Left lung (tissue), 10 donors: ENCODE measurements around the gene MAN2B1. TPM values are rescaled to one million over a fixed set of nuclear protein-coding genes. Genes with fewer than 3 reads are reported as not detected.
A peak's percentile ranks its signal among the peaks of the same experiment; 100 is the strongest.
"Not testable (repeated sequence)": the region's sequence is repeated elsewhere in the genome, so short reads cannot be mapped to it uniquely, and the experiment has no call there.

Experiments
- ATAC-seq: fragments of 200-7000 bp; cut with Tn5 transposase; one replicate; pipeline ENCODE4 v1.9.1; 2020; ENCODE audit warnings: moderate library complexity
- DNase-seq, 4 donors: peaks; one replicate each; pipeline ENCODE4 v3.0.0-alpha.2; 2013 to 2020
- H3K27ac ChIP-seq, 2 donors: fragments of 200-600 bp; sonication (generic) in 1 of 2; one replicate each; pipeline versions ENCODE4 v1.5.0 to v1.8.0; 2020 to 2021
- H3K27me3 ChIP-seq, 2 donors: fragments of 200-600 bp; sonication (generic) in 1 of 2; one replicate each; pipeline versions ENCODE4 v1.5.0 to v1.8.0; 2020 to 2021
- H3K36me3 ChIP-seq, 2 donors: fragments of 200-600 bp; sonication (generic) in 1 of 2; one replicate each; pipeline versions ENCODE4 v1.5.0 to v1.8.0; 2020 to 2021
- H3K4me1 ChIP-seq, 2 donors: fragments of 200-600 bp; one replicate each; pipeline ENCODE4 v1.8.0; 2021
- H3K4me3 ChIP-seq, 2 donors: fragments of 200-600 bp; sonication (generic) in 1 of 2; one replicate each; pipeline versions ENCODE4 v1.5.0 to v1.8.0; 2020 to 2021; ENCODE audit warnings: mild to moderate bottlenecking in 1 of 2
- H3K9me3 ChIP-seq, 2 donors: fragments of 200-600 bp; sonication (generic) in 1 of 2; one replicate each; pipeline versions ENCODE4 v1.5.0 to v1.8.0; 2020 to 2021
- intact Hi-C, 2 donors: fragments of 100-400 bp; cut with DNase I; formaldehyde crosslinking; loops; one replicate each; pipeline versions ENCODE4 v1.11.2 to v1.14.2; 2022
- polyA plus RNA-seq, 6 donors: library from polyadenylated mRNA; unstranded; fragments of 120-200 nt; gene quantifications; one replicate each; pipeline ENCODE4 v1.2.1, GENCODE V29; 2013; ENCODE audit not compliant: insufficient read length in 6 of 6
- total RNA-seq, 2 donors: library from RNA; stranded (reverse); fragmentation: NEBNext Ultra II Directional; extraction: Animal tissue kit (Norgen Biotek cat#: 25700); gene quantifications; one replicate each; pipeline ENCODE4 v1.2.1, GENCODE V29; 2021
- TF ChIP-seq, protein P1 (sequence below), 2 donors: fragments of 200-600 bp; sonication (generic) in 1 of 2; IDR thresholded peaks; one replicate each; pipeline versions ENCODE4 v1.5.0 to v1.8.0; 2021; ENCODE audit warnings: antibody characterized with exemption in 2 of 2
- donor health status: DM: no; HTN: yes; CAD: no.
- donor health status: DM: no; HTN: no; CAD: no.

MAN2B1 gene
- total and polyA plus RNA-seq, 8 donors: 31.7 to 176 (median 40.2) TPM

GRCh38 chr19:12647047-12647446, 19.5 kb downstream of the MAN2B1 start:
- intact Hi-C loops: no loop called here
- TF ChIP-seq, protein P1, sequence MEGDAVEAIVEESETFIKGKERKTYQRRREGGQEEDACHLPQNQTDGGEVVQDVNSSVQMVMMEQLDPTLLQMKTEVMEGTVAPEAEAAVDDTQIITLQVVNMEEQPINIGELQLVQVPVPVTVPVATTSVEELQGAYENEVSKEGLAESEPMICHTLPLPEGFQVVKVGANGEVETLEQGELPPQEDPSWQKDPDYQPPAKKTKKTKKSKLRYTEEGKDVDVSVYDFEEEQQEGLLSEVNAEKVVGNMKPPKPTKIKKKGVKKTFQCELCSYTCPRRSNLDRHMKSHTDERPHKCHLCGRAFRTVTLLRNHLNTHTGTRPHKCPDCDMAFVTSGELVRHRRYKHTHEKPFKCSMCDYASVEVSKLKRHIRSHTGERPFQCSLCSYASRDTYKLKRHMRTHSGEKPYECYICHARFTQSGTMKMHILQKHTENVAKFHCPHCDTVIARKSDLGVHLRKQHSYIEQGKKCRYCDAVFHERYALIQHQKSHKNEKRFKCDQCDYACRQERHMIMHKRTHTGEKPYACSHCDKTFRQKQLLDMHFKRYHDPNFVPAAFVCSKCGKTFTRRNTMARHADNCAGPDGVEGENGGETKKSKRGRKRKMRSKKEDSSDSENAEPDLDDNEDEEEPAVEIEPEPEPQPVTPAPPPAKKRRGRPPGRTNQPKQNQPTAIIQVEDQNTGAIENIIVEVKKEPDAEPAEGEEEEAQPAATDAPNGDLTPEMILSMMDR (IDR thresholded peaks at IDR 0.05): no peak
- Histone ChIP-seq H3K9me3 (no peaks in the 10 kb centered on the region), H3K36me3 (peaks cover 0 to 37% of the 10 kb centered on the region in 2 donors), H3K4me1 (peaks cover 7 to 23% of the 10 kb centered on the region in 2 donors), H3K27ac (no peak overlapping the region), H3K4me3 (no peak overlapping the region), H3K27me3 (no peaks in the 10 kb centered on the region)
- DNase-seq (peak in 2 of 4 donors; percentile 25 to 41), ATAC-seq (no peak)

DNA sequence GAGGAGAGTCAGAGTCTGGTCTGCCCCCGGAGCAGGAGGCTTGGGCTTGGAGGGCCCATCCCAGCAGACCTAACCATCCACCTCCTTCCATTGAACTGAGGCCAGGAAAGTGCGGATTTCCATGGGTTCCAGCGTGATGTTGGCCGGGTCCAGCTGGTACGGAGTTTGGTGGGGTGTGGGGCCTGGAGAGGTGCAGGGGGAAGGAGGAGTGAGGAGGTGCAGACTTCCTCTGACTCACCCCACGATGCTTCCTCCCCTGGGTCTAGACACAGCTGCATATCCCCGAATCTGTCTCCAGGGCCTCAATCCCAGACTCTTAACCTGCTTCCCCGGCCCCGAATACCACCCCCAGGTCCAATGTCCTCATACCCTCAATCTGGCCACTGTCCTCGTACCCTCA, 20.0 kb downstream of the MAN2B1 start:
- TF ChIP-seq, protein P1 (IDR thresholded peaks at IDR 0.05): no peak
- peak in 1 of 4 donors; percentile 41 for DNase-seq
- Histone ChIP-seq H3K36me3 (peaks cover 0 to 32% of the 10 kb centered on the region in 2 donors), H3K4me1 (peaks cover 7 to 23% of the 10 kb centered on the region in 2 donors), H3K27ac (no peak overlapping the region), H3K9me3 (no peaks in the 10 kb centered on the region), H3K27me3 (no peaks in the 10 kb centered on the region), H3K4me3 (no peak overlapping the region)
- no peak for ATAC-seq
- intact Hi-C loops: no loop called here

DNA sequence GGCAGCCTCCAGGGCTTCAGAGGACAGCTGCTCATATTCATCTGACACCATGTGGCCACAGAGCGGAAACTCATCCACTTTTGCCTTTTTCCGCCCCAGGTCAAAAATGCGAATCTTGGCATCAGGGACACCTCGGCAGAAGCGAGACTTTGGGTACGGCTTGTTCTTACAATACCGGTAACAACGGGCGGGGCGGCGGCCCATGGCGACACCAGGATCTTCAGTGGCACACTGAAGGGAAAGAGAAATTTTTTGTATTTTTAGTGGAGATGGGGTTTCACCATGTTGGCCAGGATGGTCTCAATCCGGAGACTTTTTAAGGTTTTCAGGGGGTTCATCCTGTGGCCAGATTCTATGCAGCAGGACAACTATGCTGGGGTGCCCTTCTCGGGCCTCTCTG, 22.8 kb downstream of the MAN2B1 start:
- H3K9me3 ChIP-seq, H3K27me3 ChIP-seq, ATAC-seq, H3K4me3 ChIP-seq, H3K27ac ChIP-seq, intact Hi-C loops, DNase-seq: not testable (repeated sequence)
- Histone ChIP-seq H3K36me3 (peaks cover 0 to 27% of the 10 kb centered on the region in 2 donors), H3K4me1 (peaks cover 10 to 34% of the 10 kb centered on the region in 2 donors)

GRCh38 chr19:12642506-12642905, 24.0 kb downstream of the MAN2B1 start:
- intact Hi-C loops: no loop called here
- no peak overlapping the region for H3K27ac ChIP-seq
- peaks cover 0 to 27% of the 10 kb centered on the region in 2 donors for H3K36me3 ChIP-seq
- ATAC-seq (no peak), DNase-seq (peak in 1 of 4 donors; percentile 72)
- H3K9me3 ChIP-seq: no peaks in the 10 kb centered on the region
- H3K4me3 ChIP-seq: no peak overlapping the region
- H3K27me3 ChIP-seq: no peaks in the 10 kb centered on the region
- H3K4me1 ChIP-seq: peaks cover 3 to 24% of the 10 kb centered on the region in 2 donors
- TF ChIP-seq, protein P1 (IDR thresholded peaks at IDR 0.05): no peak

- no peak overlapping the region for H3K27ac ChIP-seq
- no peaks in the 10 kb centered on the region for H3K27me3 ChIP-seq
- intact Hi-C loops: no loop called here
- DNase-seq: peak in 1 of 4 donors; percentile 13
- peaks cover 0 to 24% of the 10 kb centered on the region in 2 donors for H3K36me3 ChIP-seq
- H3K4me1 ChIP-seq: peaks cover 3 to 15% of the 10 kb centered on the region in 2 donors
- no peaks in the 10 kb centered on the region for H3K9me3 ChIP-seq
- TF ChIP-seq, protein P1 (IDR thresholded peaks at IDR 0.05): no peak
- ATAC-seq: no peak
- no peak overlapping the region for H3K4me3 ChIP-seq
Observed at GRCh38 chr19:12641456-12641855, 25.1 kb downstream of the MAN2B1 start.
